Stimulated activated CD4-positive, alpha-beta T cell treated with anti-CD3 and anti-CD28 coated beads, Interleukin-4, amount 100 ng/mL, for 48 hours (primary cell): ENCODE measurements around the gene UROD.
"Not testable (repeated sequence)": the region's sequence is repeated elsewhere in the genome, so short reads cannot be mapped to it uniquely, and the experiment has no call there.

ENCODE experiments used
- DNase-seq, 2 donors: peaks; one replicate each; pipeline ENCODE4 v3.0.0-alpha.2; 2020; ENCODE audit warnings: low read depth in 2 of 2

UROD gene

DNA sequence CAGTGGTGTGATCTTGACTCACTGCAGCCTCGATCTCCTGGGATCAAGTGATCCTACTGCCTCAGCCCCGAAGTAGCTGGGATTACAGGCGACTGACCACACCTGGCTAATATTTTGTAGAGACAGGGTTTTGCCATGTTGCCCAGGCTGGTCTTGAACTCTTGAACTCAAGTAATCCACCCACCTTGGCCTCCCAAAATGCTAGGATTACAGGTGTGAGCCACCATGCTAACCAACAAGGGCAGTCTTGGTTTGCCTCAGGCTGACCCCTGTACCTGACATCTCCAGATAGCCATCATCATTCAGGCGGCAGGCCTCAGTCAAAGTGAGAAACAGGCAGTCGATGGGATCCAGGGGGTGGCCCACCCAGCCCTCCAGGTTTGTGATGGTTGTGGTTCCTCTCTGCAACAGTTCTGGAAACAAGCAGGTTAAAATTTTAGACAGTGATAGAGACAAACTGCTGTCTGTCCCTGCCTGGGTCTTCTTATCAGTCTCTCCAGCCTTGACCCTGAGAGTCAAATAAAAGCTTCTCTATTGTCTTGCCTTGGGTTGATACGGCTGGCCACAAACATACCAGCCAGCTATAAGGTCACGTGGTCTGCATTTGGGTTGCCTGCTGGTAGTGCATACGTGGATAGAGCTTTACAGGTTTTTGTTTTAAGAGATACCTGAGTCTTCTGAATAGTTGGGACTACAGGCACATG lies 26.8 kb downstream of the UROD start:
- no peak for DNase-seq

GRCh38 chr1:45040297-45040696 lies 28.2 kb downstream of the UROD start:
- no peak for DNase-seq

DNA sequence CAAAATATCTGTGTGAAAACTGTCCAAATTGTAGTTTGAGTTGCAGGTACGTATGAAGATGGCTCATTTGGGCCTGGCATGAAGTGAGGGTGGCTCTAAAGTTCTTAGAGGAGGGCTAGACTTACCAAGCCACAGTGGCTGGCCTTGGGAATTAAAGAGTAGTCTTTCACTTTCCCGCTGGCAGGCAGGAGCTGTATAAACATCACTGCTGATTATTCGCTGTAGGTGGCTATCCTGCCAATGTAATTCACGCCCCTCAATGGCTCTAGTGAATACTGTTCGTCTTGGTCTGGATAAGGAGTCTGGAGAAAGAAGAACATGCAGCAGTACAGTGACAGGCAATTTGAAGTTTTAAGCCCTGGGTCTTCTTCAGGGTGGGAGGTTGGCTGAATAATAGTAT lies 31.0 kb downstream of the UROD start:
- no peak for DNase-seq

GRCh38 chr1:45044916-45045315 lies 32.9 kb downstream of the UROD start:
- DNase-seq, result no peak

GRCh38 chr1:45047032-45047431 lies 35.0 kb downstream of the UROD start:
- DNase-seq, result no peak

GRCh38 chr1:45051005-45051772 lies 39.1 kb downstream of the UROD start:
- DNase-seq, result no peak

- DNase-seq, result no peak
These were observed 45.5 kb downstream of the UROD start for GRCh38 chr1:45057542-45057941.

DNA sequence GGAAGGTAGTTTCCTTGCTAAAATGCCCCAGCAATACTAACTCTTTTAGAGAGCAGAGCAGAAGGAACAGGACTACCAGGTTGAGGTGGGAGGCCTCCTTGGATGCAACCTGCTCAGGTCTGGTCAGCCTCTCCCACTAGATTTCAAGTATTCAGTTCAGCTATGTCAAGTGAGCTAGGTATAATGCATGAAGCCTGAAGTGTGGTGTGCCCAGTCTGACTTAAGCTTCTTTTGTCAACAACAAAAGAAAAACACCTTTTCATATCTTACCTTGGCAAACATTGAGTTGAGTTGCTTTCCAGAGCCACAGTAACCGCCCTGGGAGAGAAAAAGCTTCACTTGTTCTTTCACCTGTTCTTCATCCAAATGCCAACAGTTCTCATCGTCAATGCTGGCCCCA lies 47.8 kb downstream of the UROD start:
- no peak for DNase-seq

DNA sequence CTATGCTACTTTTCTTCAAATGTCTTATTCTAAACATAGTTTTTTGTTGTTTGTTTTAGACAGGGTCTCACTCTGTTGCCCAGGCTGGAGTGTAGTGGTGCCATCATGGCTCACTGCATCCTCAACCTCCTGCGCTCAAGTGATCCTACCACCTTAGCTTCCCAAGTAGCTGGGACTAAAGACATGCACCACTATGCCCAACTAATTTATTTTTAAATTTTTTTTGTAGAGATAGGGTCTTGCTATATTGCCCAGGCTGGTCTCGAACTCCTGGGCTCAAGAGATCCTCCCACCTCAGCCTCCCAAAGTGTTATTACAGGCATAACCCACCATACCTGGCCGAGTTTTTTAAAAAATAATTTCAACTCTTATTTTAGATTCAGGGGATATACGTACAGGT lies 50.4 kb downstream of the UROD start:
- DNase-seq, result not testable (repeated sequence)

DNA sequence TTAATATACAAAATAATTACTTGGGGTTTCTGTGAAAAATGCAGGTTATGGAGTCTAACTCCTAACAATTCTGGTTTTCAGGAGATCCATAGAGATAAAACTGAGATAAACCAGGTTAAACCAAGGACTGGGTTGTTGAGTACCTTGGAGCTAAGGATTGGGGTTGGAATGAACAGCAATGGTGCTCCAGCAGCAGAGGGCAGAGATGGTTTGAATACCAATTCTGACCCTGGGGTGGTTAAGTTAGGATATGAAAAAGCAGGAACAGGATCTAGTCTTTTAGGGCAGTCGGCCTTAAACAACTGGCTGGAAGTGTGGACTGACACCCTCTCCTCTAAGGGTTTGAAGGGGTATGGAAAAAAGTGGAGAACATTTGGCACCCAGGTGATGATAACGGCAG lies 53.0 kb downstream of the UROD start:
- no peak for DNase-seq
